Right lobe of liver (tissue), 4 donors: Measurements from ENCODE around the gene PLEKHM2.

ENCODE experiments used
- CTCF ChIP-seq, 4 donors: fragments of 200-600 bp in 3 of 4; fragments of 450-650 bp in 1 of 4; IDR thresholded peaks; one replicate each; pipeline versions ENCODE4 v1.5.1 to v1.8.0; 2016 to 2022; ENCODE audit warnings: antibody characterized with exemption in 4 of 4, mild to moderate bottlenecking in 2 of 4
- POLR2A ChIP-seq: fragments of 450-650 bp; IDR thresholded peaks from one replicate; pipeline ENCODE4 v1.6.1; 2017; ENCODE audit warnings: antibody characterized with exemption, mild to moderate bottlenecking
- donor health status: DM: no; HTN: no; CAD: no.
- donor health status: DM: no; HTN: no; CAD: no.
- donor health status: DM: no; HTN: yes; CAD: no.

GRCh38 chr1:15669864-15670263 is 14.3 kb upstream of the PLEKHM2 start:
- TF ChIP-seq CTCF (IDR thresholded peaks at IDR 0.05): no peak
- TF ChIP-seq POLR2A: no peak
